T-cell (primary cell): ENCODE results near the gene SLC23A2. TPM values are rescaled to one million over a fixed set of nuclear protein-coding genes. Genes with fewer than 3 reads are reported as not detected.

Experiments used
- ATAC-seq, 4 experiments: fragments of 200-7000 bp in 3 of 4; fragments of 150-1000 bp in 1 of 4; cut with Tn5 transposase; replicated peaks in 1 of 4; 1 replicate in 3 of 4; 2 replicates in 1 of 4; pipeline ENCODE4 v1.10.0; 2021; ENCODE audit warnings: moderate library complexity in 3 of 4, mild to moderate bottlenecking in 2 of 4, moderate number of reproducible peaks in 1 of 4
- CTCF ChIA-PET, 2 donors: fragments of 300-600 bp; sonication (Branson Sonifier 250); formaldehyde crosslinking; loops; one replicate each; lab custom pipeline; 2022; ENCODE audit warnings: antibody characterized with exemption in 2 of 2; lab: Charles Lee
- POLR2A ChIA-PET, 2 donors: fragments of 300-600 bp; sonication (Branson Sonifier 250); formaldehyde crosslinking; loops; one replicate each; lab custom pipeline; 2022; ENCODE audit warnings: antibody characterized with exemption in 2 of 2; lab: Charles Lee
- DNase-seq, 35 experiments: peaks; one replicate each; pipeline versions ENCODE4 v3.0.0 to v3.0.0-alpha.2; 2013 to 2023
- H3K27ac ChIP-seq: one replicate; pipeline ENCODE4 v1.5.1; 2013; ENCODE audit warnings: low read length
- H3K27me3 ChIP-seq, 2 experiments: replicated peaks in 1 of 2; 1 replicate in 1 of 2; 2 replicates in 1 of 2; pipeline versions ENCODE4 v1.6.1 to v1.7.0; 2013; ENCODE audit warnings: low read length in 1 of 2, mixed read lengths in 1 of 2; ENCODE audit not compliant: control insufficient read depth in 2 of 2, insufficient read depth in 2 of 2; ENCODE audit errors: extremely low read depth in 1 of 2
- H3K36me3 ChIP-seq, 2 donors: 1 replicate in 1 of 2; 2 replicates in 1 of 2; pipeline versions ENCODE4 v1.6.1 to v1.7.0; 2013; ENCODE audit warnings: low read length in 1 of 2; ENCODE audit not compliant: control insufficient read depth in 2 of 2, insufficient read depth in 1 of 2; ENCODE audit errors: extremely low read depth in 1 of 2
- H3K4me1 ChIP-seq, 2 experiments: 1 replicate in 1 of 2; 2 replicates in 1 of 2; pipeline versions ENCODE4 v1.6.1 to v1.7.0; 2013; ENCODE audit warnings: low read length in 2 of 2, mixed read lengths in 1 of 2; ENCODE audit not compliant: insufficient read depth in 2 of 2, control insufficient read depth in 1 of 2; ENCODE audit errors: extremely low read depth in 1 of 2
- H3K4me3 ChIP-seq, 2 donors: 1 replicate in 1 of 2; 2 replicates in 1 of 2; pipeline versions ENCODE4 v1.5.1 to v1.7.0; 2013; ENCODE audit warnings: mild to moderate bottlenecking in 2 of 2, low read length in 1 of 2, moderate library complexity in 1 of 2; ENCODE audit not compliant: control insufficient read depth in 1 of 2; ENCODE audit errors: extremely low read depth in 1 of 2
- H3K9me3 ChIP-seq: 2 replicates; pipeline ENCODE4 v1.7.0; 2013
- H3K27ac Mint-ChIP-seq, 2 donors: one replicate each; pipeline ENCODE4 v1.8.0; 2020 to 2021; ENCODE audit warnings: mild to moderate bottlenecking in 2 of 2, mixed read lengths in 2 of 2
- H3K27me3 Mint-ChIP-seq, 2 donors: one replicate each; pipeline ENCODE4 v1.8.0; 2021 to 2022; ENCODE audit warnings: mixed read lengths in 2 of 2
- H3K36me3 Mint-ChIP-seq: one replicate; pipeline ENCODE4 v1.8.0; 2021; ENCODE audit warnings: mixed read lengths
- H3K4me1 Mint-ChIP-seq, 3 donors: one replicate each; pipeline ENCODE4 v1.8.0; 2020 to 2022; ENCODE audit warnings: mixed read lengths in 3 of 3, mild to moderate bottlenecking in 1 of 3
- H3K4me3 Mint-ChIP-seq, 3 donors: one replicate each; pipeline ENCODE4 v1.8.0; 2020 to 2022; ENCODE audit warnings: mild to moderate bottlenecking in 3 of 3, mixed read lengths in 3 of 3, moderate library complexity in 3 of 3
- H3K9me3 Mint-ChIP-seq, 3 donors: one replicate each; pipeline ENCODE4 v1.8.0; 2020 to 2022; ENCODE audit warnings: mixed read lengths in 3 of 3
- WGBS: methylation state at CpG from one replicate; pipeline ENCODE4 v1.1.5; 2013; ENCODE audit warnings: missing lambda C conversion rate; ENCODE audit not compliant: insufficient coverage; 5-methylcytosine and 5-hydroxymethylcytosine counted together
- total RNA-seq, 35 experiments: library from RNA in 6 of 35; stranded (reverse) in 6 of 35; fragments of 120-200 nt in 1 of 35; gene quantifications; one replicate each; pipeline versions ENCODE4 v1.2.1 to v1.2.4 and lab custom pipeline; 2013 to 2026

SLC23A2 gene
- total RNA-seq, 5 donors from 2014 or later (not counting 1 experiment from before 2014, with no cell fraction given): 17.7 to 22.9 (median 20.9) TPM

GRCh38 chr20:4947817-4948559, 53.3 kb downstream of the SLC23A2 start:
- Mint-ChIP-seq H3K9me3 (no peaks in the 10 kb centered on the region), H3K4me3 (no peak overlapping the region), H3K27me3 (no peaks in the 10 kb centered on the region), H3K27ac (no peak overlapping the region), H3K36me3 (peaks cover 24% of the 10 kb centered on the region), H3K4me1 (peaks cover 15 to 36% (median 21%) of the 10 kb centered on the region in 3 donors)
- DNase-seq (no peak), ATAC-seq (no peak)
- H3K36me3 ChIP-seq: peaks cover 3 to 16% of the 10 kb centered on the region in 2 donors
- no peaks in the 10 kb centered on the region for H3K9me3 ChIP-seq
- no peaks in the 10 kb centered on the region for H3K4me1 ChIP-seq
- ChIA-PET POLR2A (interaction anchor here in 1 of 2 donors (0.6 kb wide), 1 partner anchor 1153 kb away, joined by 3 read pairs; no protein-coding TSS in a partner anchor), CTCF (interaction anchor here in 1 of 2 donors (0.6 kb wide), 2 partner anchors 10 to 207 kb away, joined by 3 to 6 read pairs; no protein-coding TSS in a partner anchor)
- H3K4me3 ChIP-seq: no peak overlapping the region
- 100% methylated on average over 3 of the region's 3 CpGs for WGBS
- H3K27me3 ChIP-seq: no peaks in the 10 kb centered on the region
- no peak overlapping the region for H3K27ac ChIP-seq

GRCh38 chr20:4946986-4947385, 54.3 kb downstream of the SLC23A2 start:
- CTCF ChIA-PET: interaction anchor here in 1 of 2 donors (0.5 kb wide), 1 partner anchor 24 kb away, joined by 3 read pairs; no protein-coding TSS in a partner anchor
- WGBS: 75% methylated on average over 2 of the region's 6 CpGs

GRCh38 chr20:4946585-4946984, 54.7 kb downstream of the SLC23A2 start:
- H3K36me3 Mint-ChIP-seq: peaks cover 20% of the 10 kb centered on the region

More at GRCh38 chr20:4946986-4947385, 54.3 kb downstream of the SLC23A2 start:
- ATAC-seq (no peak), DNase-seq (no peak)
- Mint-ChIP-seq H3K4me1 (peaks cover 21 to 46% (median 31%) of the 10 kb centered on the region in 3 donors), H3K4me3 (no peak overlapping the region), H3K27ac (no peak overlapping the region), H3K9me3 (no peaks in the 10 kb centered on the region), H3K36me3 (peaks cover 20% of the 10 kb centered on the region), H3K27me3 (no peaks in the 10 kb centered on the region)
- Histone ChIP-seq H3K4me3 (no peak overlapping the region), H3K9me3 (no peaks in the 10 kb centered on the region), H3K27me3 (no peaks in the 10 kb centered on the region), H3K36me3 (peaks cover 3 to 16% of the 10 kb centered on the region in 2 donors), H3K4me1 (no peaks in the 10 kb centered on the region), H3K27ac (no peak overlapping the region)
- POLR2A ChIA-PET: no interaction called here

GRCh38 chr20:4944518-4945313, 56.6 kb downstream of the SLC23A2 start:
- Mint-ChIP-seq H3K9me3 (no peaks in the 10 kb centered on the region), H3K27ac (no peak overlapping the region), H3K27me3 (no peaks in the 10 kb centered on the region), H3K4me3 (no peak overlapping the region), H3K4me1 (peaks cover 19 to 32% (median 25%) of the 10 kb centered on the region in 3 donors), H3K36me3 (peaks cover 14% of the 10 kb centered on the region)
- ChIA-PET CTCF (interaction anchor here (0.6 to 0.8 kb wide), 2 partner anchors 10 to 45 kb away, joined by 3 read pairs; no protein-coding TSS in a partner anchor), POLR2A (interaction anchor here in 1 of 2 donors (0.6 to 0.7 kb wide), 2 partner anchors 242 to 294 kb away, joined by 3 to 9 read pairs; no protein-coding TSS in a partner anchor)
- ATAC-seq (no peak), DNase-seq (no peak)
- Histone ChIP-seq H3K36me3 (peaks cover 3 to 13% of the 10 kb centered on the region in 2 donors), H3K27me3 (no peaks in the 10 kb centered on the region), H3K4me3 (no peak overlapping the region), H3K9me3 (no peaks in the 10 kb centered on the region), H3K4me1 (no peaks in the 10 kb centered on the region), H3K27ac (no peak overlapping the region)
- WGBS: no CpG with 5 or more reads among the region's 6 CpGs

More at GRCh38 chr20:4946585-4946984, 54.7 kb downstream of the SLC23A2 start:
- no peaks in the 10 kb centered on the region for H3K9me3 Mint-ChIP-seq
- Histone ChIP-seq H3K4me1 (no peaks in the 10 kb centered on the region), H3K27ac (no peak overlapping the region), H3K9me3 (no peaks in the 10 kb centered on the region), H3K4me3 (no peak overlapping the region), H3K27me3 (no peaks in the 10 kb centered on the region), H3K36me3 (peaks cover 3 to 16% of the 10 kb centered on the region in 2 donors)
- ATAC-seq (no peak), DNase-seq (no peak)
- H3K27ac Mint-ChIP-seq: no peak overlapping the region
- H3K4me3 Mint-ChIP-seq: no peak overlapping the region
- H3K27me3 Mint-ChIP-seq: no peaks in the 10 kb centered on the region
- ChIA-PET POLR2A (no interaction called here), CTCF (interaction anchor here in 1 of 2 donors (0.5 kb wide), 1 partner anchor 25 kb away, joined by 3 read pairs; no protein-coding TSS in a partner anchor)
- peaks cover 24 to 49% (median 34%) of the 10 kb centered on the region in 3 donors for H3K4me1 Mint-ChIP-seq
- 100% methylated on average over 1 of the region's 6 CpGs for WGBS

GRCh38 chr20:4942331-4942730, 59.0 kb downstream of the SLC23A2 start:
- Mint-ChIP-seq H3K9me3 (no peaks in the 10 kb centered on the region), H3K27ac (no peak overlapping the region), H3K27me3 (no peaks in the 10 kb centered on the region), H3K36me3 (peaks cover 10% of the 10 kb centered on the region), H3K4me1 (peaks cover 17 to 27% (median 18%) of the 10 kb centered on the region in 3 donors), H3K4me3 (no peak overlapping the region)
- Histone ChIP-seq H3K9me3 (no peaks in the 10 kb centered on the region), H3K4me3 (no peak overlapping the region), H3K4me1 (no peaks in the 10 kb centered on the region), H3K27ac (no peak overlapping the region), H3K36me3 (peaks cover 0 to 6% of the 10 kb centered on the region in 2 donors), H3K27me3 (no peaks in the 10 kb centered on the region)
- ChIA-PET POLR2A (no interaction called here), CTCF (interaction anchor here (0.6 to 1.5 kb wide), 8 partner anchors 9 to 928 kb away, joined by 3 to 8 read pairs (median 4); no protein-coding TSS in a partner anchor)
- no peak for ATAC-seq
- DNase-seq: no peak
- WGBS: 75% methylated on average over 2 of the region's 5 CpGs
